ENCODE data around the gene CAPN2. TPM values are rescaled to one million over a fixed set of nuclear protein-coding genes. Genes with fewer than 3 reads are reported as not detected.
A peak's percentile ranks its signal among the peaks of the same experiment; 100 is the strongest.

Gene CAPN2
- total RNA-seq, 2 experiments from 2014 or later, result 31.1 to 33.1 TPM

DNA sequence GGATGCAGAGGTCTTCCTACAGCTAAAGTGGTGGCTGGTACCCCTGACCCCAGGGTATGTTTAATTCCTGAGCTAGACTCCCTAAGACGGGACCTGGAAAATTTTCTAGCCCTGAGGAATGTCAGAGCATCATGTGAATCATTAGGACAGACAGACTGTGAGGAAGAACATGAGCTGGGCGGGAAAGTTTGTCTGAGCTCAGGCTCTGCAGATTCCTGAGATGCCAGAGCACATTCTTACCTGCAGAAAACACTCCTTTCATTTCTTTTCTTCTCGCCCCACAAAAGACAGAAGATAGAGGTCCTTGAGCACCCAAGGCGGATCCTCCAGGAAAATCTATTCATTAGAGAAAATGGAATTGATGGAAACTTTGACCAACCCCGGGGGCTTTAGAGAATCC lies 6.5 kb downstream of the CAPN2 start:
- ATAC-seq (no peak), DNase-seq (no peak)
- H3K36me3 Mint-ChIP-seq (ENCODE audit: low read depth), result peaks cover 32% of the 10 kb centered on the region
- peaks cover 70% of the 10 kb centered on the region for H3K4me1 Mint-ChIP-seq
- POLR2A ChIA-PET, result no interaction called here
- CTCF ChIA-PET, result interaction anchor here (0.6 to 1.6 kb wide), 5 partner anchors 18 to 968 kb away, joined by 3 to 6 read pairs (median 4); no protein-coding TSS in a partner anchor
- H3K4me3 Mint-ChIP-seq, result no peak overlapping the region
- peak overlapping the region; percentile 13 for H3K27ac Mint-ChIP-seq
- H3K9me3 Mint-ChIP-seq (ENCODE audit: low read depth), result no peaks in the 10 kb centered on the region
- intact Hi-C loops (cut with DNase I, micrococcal nuclease), result loop anchor here in 1 of 2 experiments (10.0 kb wide), 1 partner anchor 716 kb away; the partner anchor contains the start of gene WDR26
- H3K27me3 Mint-ChIP-seq, result no peaks in the 10 kb centered on the region

DNA sequence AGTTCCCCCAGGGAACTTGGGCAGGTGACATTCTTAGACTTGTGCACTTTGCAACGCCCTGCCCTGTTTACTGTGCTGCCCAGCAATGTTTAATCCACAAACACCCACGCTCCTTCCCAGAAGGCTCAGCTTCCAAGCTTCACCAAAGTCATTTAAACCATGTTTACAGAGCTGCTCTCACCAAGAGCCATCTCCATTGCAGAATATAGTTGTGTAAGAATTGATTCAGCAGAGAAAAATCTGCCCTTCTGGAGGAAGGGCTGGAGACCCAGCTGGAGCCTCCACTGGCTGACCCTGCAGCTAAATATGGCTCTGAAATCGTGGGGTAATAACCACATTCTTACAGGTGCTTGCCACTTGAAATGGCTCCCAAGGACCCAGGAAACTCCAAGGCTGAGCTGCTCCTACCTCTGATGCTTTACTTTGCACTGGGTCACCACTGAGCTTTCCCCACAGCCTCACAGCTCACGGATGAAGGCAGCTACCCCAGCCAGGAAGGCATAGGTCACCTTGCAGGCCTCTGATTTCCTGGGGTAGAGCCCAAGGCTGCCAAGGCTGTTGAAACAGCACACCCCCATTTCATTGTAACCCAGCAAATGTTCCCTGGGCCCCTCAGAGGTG lies 8.7 kb downstream of the CAPN2 start:
- H3K27me3 Mint-ChIP-seq, result no peaks in the 10 kb centered on the region
- peaks cover 65% of the 10 kb centered on the region for H3K4me1 Mint-ChIP-seq
- CTCF ChIA-PET, result interaction anchor here (0.6 to 1.6 kb wide), 3 partner anchors 9 to 28 kb away, joined by 3 to 5 read pairs (median 4); partner anchors contain the start of gene CAPN2
- H3K4me3 Mint-ChIP-seq, result no peak overlapping the region
- intact Hi-C loops (cut with DNase I, micrococcal nuclease), result no loop called here
- no peaks in the 10 kb centered on the region for H3K9me3 Mint-ChIP-seq (ENCODE audit: low read depth)
- H3K27ac Mint-ChIP-seq, result no peak overlapping the region
- ATAC-seq (no peak), DNase-seq (no peak)
- H3K36me3 Mint-ChIP-seq (ENCODE audit: low read depth), result peaks cover 41% of the 10 kb centered on the region
- POLR2A ChIA-PET, result no interaction called here

DNA sequence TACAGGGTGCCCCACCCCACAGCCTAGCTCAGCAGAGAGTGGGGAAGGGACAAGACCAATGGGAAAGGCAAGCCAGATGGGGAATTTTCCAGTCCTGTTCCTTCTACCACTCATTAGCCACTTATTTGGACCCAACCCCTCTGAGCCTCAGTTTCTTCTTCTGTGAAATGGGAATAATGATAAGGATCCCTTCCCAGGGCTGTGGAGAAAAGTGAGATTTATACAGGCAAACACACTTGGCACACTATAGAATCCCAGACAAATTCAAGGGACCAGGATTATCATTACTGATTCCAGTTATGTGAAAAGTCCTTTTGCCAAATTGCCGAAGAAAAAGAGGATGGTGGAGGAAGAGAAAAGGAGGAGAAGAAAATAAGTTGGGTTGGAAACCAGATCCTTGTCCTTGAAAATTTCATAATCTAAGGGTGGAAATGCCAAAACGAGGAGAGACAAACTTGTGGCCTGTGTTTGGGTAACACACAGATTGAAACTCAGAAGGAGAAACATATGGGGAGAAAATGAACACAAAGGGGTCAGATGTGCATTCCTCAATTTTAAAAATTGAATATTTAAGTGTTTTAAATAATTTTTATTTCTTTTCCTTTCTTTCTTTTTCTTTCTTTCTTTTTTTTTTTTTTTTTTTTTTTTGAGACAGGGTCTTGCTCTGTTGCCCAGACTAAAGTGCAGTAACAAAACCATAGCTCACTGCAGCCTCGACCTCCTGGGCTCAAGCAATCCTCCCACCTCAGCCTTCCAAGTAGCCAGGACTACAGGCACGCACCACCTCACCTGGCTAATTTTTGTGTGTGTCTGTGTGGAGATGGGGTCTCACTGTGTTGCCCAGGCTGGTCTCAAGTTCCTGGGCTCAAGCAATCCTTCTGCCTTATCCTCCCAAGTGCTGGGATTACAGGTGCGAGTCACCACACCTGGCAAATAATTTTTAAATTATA lies 9.6 kb downstream of the CAPN2 start:
- peaks cover 65% of the 10 kb centered on the region for H3K4me1 Mint-ChIP-seq
- ChIA-PET CTCF (interaction anchor here (1.6 kb wide), 1 partner anchor 27 kb away, joined by 5 read pairs; no protein-coding TSS in a partner anchor), POLR2A (no interaction called here)
- no peaks in the 10 kb centered on the region for H3K27me3 Mint-ChIP-seq
- peak overlapping the region; percentile 43 for H3K27ac Mint-ChIP-seq
- ATAC-seq (no peak), DNase-seq (no peak)
- H3K4me3 Mint-ChIP-seq, result no peak overlapping the region
- intact Hi-C loops (cut with DNase I, micrococcal nuclease), result no loop called here
- H3K36me3 Mint-ChIP-seq (ENCODE audit: low read depth), result peaks cover 41% of the 10 kb centered on the region
- no peaks in the 10 kb centered on the region for H3K9me3 Mint-ChIP-seq (ENCODE audit: low read depth)

DNA sequence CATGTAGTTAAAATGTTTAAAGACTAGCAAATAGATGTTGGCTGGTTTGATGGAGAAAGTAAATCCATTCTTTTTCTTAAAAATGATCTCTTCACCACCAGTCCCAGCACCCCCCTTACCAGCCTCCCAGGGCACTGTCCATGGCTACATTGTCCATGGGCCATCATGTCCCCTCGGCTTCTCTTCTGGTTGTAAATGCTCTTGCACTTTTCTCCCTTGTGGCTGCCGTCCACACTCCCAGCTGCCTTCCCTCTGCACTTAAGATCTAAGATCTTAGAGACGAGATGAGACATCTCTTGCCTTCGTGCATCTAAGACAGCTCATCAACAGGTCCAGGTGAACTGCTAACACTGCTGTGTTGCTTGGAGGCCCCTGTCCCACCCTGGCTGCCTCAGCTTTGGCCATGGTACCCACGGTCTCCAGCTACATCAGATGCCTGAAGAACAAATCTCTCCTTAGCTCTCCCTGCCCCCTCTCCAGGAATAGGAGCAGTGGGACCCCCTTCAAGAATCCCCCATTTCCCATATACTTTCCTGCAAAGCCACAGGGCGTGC lies 11.1 kb downstream of the CAPN2 start:
- CTCF ChIA-PET, result interaction anchor here (0.5 to 1.6 kb wide), 2 partner anchors 13 to 15 kb away, joined by 3 read pairs; no protein-coding TSS in a partner anchor
- H3K27ac Mint-ChIP-seq, result no peak overlapping the region

DNA sequence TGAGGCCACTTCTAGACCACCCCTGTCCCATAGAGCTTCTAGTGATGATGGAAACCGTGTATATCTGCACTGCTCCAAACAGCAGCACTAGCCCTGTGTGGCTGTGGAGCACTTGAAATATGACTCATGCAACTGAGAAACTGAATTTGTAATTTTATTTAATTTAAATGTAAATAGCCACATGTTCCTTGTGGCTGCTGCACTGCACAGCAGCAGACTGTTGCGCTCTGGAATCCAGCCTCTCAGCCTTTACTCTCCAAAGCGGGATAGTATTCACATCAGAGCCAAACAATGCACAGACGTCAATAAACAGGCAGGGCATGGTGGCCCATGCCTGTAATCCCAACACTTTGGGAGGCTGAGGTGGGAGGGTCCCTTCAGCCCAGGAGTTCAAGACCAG lies 12.0 kb downstream of the CAPN2 start:
- Mint-ChIP-seq H3K4me3 (no peak overlapping the region), H3K9me3 (ENCODE audit: low read depth) (no peaks in the 10 kb centered on the region), H3K4me1 (peaks cover 63% of the 10 kb centered on the region), H3K27ac (no peak overlapping the region), H3K36me3 (ENCODE audit: low read depth) (peaks cover 30% of the 10 kb centered on the region), H3K27me3 (no peaks in the 10 kb centered on the region)
- DNase-seq (no peak), ATAC-seq (no peak)
- intact Hi-C loops (cut with DNase I, micrococcal nuclease), result no loop called here
- CTCF ChIA-PET, result interaction anchor here (1.3 to 1.6 kb wide), 2 partner anchors 14 to 26 kb away, joined by 3 read pairs; no protein-coding TSS in a partner anchor
- POLR2A ChIA-PET, result no interaction called here

More for the DNA sequence above, 11.1 kb downstream of the CAPN2 start:
- Mint-ChIP-seq H3K4me1 (peaks cover 64% of the 10 kb centered on the region), H3K4me3 (no peak overlapping the region), H3K27me3 (no peaks in the 10 kb centered on the region), H3K36me3 (ENCODE audit: low read depth) (peaks cover 34% of the 10 kb centered on the region), H3K9me3 (ENCODE audit: low read depth) (no peaks in the 10 kb centered on the region)
- POLR2A ChIA-PET, result no interaction called here
- no peak for DNase-seq
- intact Hi-C loops (cut with DNase I, micrococcal nuclease), result no loop called here
- no peak for ATAC-seq

DNA sequence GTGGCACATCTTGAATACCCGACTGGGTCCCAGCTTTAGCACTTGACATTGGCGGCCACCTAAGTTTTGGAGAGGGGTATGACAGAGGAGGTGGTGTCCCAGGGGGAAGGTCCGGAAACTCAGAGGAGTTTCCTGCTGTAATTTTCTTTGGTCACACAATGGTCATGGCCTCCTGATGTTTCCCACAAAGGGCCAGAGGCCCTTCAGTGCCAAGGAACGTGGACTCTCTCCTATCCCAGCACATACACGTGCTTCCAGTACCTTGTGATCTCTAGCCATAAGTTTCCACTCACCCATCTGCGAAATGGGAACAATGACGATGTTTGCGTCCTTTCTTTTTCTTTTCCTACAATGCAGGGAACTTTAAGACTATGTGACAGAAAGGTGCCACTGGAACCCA lies 13.2 kb downstream of the CAPN2 start:
- Mint-ChIP-seq H3K4me3 (no peak overlapping the region), H3K4me1 (peaks cover 61% of the 10 kb centered on the region), H3K36me3 (ENCODE audit: low read depth) (peaks cover 22% of the 10 kb centered on the region), H3K27ac (peak overlapping the region; percentile 32), H3K27me3 (no peaks in the 10 kb centered on the region), H3K9me3 (ENCODE audit: low read depth) (no peaks in the 10 kb centered on the region)
- CTCF ChIA-PET, result interaction anchor here (1.3 kb wide), 1 partner anchor 27 kb away, joined by 3 read pairs; no protein-coding TSS in a partner anchor
- ATAC-seq (no peak), DNase-seq (no peak)
- POLR2A ChIA-PET, result interaction anchor here (0.6 kb wide), 2 partner anchors 46 to 1716 kb away, joined by 5 to 11 read pairs; no protein-coding TSS in a partner anchor
- intact Hi-C loops (cut with DNase I, micrococcal nuclease), result loop anchor here in 1 of 2 experiments (5.0 kb wide), 1 partner anchor 387 kb away; the partner anchor contains the start of gene FBXO28

DNA sequence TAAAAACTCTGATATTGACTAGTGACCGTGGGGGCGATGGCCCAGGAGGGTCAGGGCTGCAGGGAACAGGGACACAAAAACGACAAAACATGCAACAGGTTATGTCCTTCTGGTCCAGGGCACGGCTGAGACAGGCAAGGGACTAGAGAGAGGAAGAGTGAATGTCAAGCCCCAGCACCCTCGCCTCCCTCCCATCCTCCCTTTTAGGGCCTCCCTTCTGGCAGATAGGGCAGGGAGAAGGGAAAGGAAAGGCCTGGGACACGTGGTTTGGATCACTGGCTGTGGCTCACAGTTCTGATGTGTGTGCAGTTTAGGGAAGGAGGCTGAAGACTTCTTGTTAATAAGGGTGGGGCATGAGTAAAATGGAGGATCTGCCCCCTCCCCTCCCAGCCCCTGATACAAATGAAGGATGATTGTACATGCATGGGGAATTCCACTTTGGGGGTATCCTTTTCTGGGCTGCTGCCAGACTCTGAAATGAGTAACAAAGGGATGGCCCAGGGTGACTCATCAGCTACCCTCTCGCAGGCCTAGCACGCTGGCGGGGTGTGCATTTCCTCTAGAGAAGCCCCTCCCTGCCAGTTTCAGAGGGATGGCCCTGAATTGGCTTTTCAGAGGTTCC lies 14.2 kb downstream of the CAPN2 start:
- no peaks in the 10 kb centered on the region for H3K9me3 Mint-ChIP-seq (ENCODE audit: low read depth)
- POLR2A ChIA-PET, result no interaction called here
- DNase-seq (peak; percentile 94), ATAC-seq (peak; percentile 98)
- intact Hi-C loops (cut with DNase I, micrococcal nuclease), result loop anchor here (1.0 to 5.0 kb wide), 11 partner anchors 10 to 386 kb away; partner anchors contain the start of genes CAPN2 (in 1 of the 2) and FBXO28 (in 1 of the 2)
- H3K27ac Mint-ChIP-seq, result peak overlapping the region; percentile 87
- H3K36me3 Mint-ChIP-seq (ENCODE audit: low read depth), result peaks cover 17% of the 10 kb centered on the region
- CTCF ChIA-PET, result interaction anchor here (0.6 to 5.9 kb wide), 5 partner anchors 13 to 598 kb away, joined by 3 to 39 read pairs (median 3); no protein-coding TSS in a partner anchor
- peak overlapping the region; percentile 44 for H3K4me3 Mint-ChIP-seq
- no peaks in the 10 kb centered on the region for H3K27me3 Mint-ChIP-seq
- peaks cover 63% of the 10 kb centered on the region for H3K4me1 Mint-ChIP-seq

DNA sequence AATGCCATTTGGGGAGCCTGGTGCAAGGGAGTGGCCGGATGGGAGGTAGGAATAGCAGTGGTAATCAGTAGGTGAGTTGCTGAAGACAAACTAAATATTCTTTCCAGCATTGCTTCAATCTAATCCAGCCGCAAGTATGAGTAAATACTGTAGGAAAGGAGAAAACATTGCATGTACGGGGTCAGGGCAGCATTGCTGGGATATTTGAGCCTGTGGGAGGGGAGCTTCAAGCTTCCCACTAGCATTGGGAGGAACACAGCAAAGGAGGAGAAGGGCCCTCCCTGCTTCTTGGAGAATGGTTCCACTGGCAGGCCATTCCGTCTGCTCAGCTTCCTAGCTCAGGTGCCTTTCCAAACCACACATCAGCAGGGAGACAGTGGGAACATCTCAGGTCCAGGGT lies 15.2 kb downstream of the CAPN2 start:
- H3K27me3 Mint-ChIP-seq, result no peaks in the 10 kb centered on the region
- ATAC-seq, result no peak
- H3K27ac Mint-ChIP-seq, result no peak overlapping the region
- POLR2A ChIA-PET, result no interaction called here
- intact Hi-C loops (cut with DNase I, micrococcal nuclease), result loop anchor here (2.0 to 5.0 kb wide), 5 partner anchors 21 to 385 kb away; partner anchors contain the start of gene FBXO28 (in 1 of the 2)
- H3K4me3 Mint-ChIP-seq, result no peak overlapping the region
- peaks cover 12% of the 10 kb centered on the region for H3K36me3 Mint-ChIP-seq (ENCODE audit: low read depth)
- H3K4me1 Mint-ChIP-seq, result peaks cover 59% of the 10 kb centered on the region
- H3K9me3 Mint-ChIP-seq (ENCODE audit: low read depth), result no peaks in the 10 kb centered on the region
- CTCF ChIA-PET, result interaction anchor here (0.6 to 5.9 kb wide), 7 partner anchors 10 to 39 kb away, joined by 3 to 39 read pairs (median 4); no protein-coding TSS in a partner anchor
- DNase-seq, result no peak

DNA sequence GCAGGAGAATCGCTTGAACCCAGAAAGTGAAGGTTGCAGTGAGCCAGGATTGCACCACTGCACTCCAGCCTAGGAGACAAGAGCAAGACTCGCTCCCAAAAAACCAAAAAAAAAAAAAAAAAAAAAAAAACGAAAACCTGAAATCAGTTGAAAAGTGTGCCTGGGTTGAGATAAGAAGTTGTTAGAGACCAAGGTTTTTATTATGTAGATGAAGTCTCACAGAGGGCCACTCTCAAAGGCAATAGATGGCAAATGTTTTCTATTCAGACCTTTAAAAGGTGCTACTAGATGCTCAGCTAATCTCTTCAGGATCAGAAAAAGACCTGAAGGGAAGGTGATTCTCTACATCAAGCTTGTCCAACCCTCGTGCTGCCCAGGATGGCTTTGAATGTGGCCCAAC lies 17.6 kb downstream of the CAPN2 start:
- H3K27me3 Mint-ChIP-seq, result no peaks in the 10 kb centered on the region
- H3K36me3 Mint-ChIP-seq (ENCODE audit: low read depth), result peaks cover 8% of the 10 kb centered on the region
- H3K9me3 Mint-ChIP-seq (ENCODE audit: low read depth), result no peaks in the 10 kb centered on the region
- POLR2A ChIA-PET, result interaction anchor here (0.6 kb wide), 1 partner anchor 314 kb away, joined by 6 read pairs; no protein-coding TSS in a partner anchor
- H3K4me3 Mint-ChIP-seq, result no peak overlapping the region
- peaks cover 46% of the 10 kb centered on the region for H3K4me1 Mint-ChIP-seq
- intact Hi-C loops (cut with DNase I, micrococcal nuclease), result loop anchor here in 1 of 2 experiments (5.0 kb wide), 1 partner anchor 382 kb away; the partner anchor contains the start of gene FBXO28
- no peak for DNase-seq
- H3K27ac Mint-ChIP-seq, result no peak overlapping the region
- CTCF ChIA-PET, result interaction anchor here (1.1 to 5.9 kb wide), 2 partner anchors 20 to 31 kb away, joined by 3 to 39 read pairs; no protein-coding TSS in a partner anchor
- no peak for ATAC-seq

DNA sequence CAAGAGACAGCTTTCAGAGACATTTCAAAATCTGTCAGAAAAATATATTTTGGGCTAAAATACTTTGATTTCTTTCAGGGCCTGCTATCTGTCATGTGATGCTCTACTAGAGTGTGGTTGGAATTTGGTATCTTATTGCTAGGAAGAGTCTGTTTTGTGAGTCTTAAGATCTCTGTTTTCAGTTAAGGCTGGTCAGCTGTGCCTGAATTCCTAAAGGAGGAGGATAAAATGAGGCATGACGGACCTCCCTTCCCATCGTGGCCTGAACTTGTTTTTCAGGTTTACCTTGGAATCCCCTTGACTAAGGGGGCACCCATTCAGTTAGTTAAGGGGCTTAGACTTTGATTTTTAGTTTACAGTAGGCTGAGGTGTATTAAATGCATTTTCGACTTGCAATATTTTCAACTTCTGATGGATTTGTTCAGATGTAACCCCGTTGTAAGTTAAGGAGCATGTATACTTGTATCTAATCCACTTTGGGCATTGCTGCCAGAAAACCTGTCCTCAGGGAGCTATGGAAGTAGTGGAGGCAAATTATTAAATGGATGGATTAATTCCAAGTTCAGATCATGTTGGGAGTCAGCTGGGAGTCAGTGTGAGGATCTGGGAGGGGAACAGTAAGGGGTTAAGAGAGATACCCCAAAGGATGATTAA lies 18.3 kb downstream of the CAPN2 start:
- Mint-ChIP-seq H3K27me3 (no peaks in the 10 kb centered on the region), H3K9me3 (ENCODE audit: low read depth) (no peaks in the 10 kb centered on the region), H3K4me3 (no peak overlapping the region), H3K36me3 (ENCODE audit: low read depth) (peaks cover 4% of the 10 kb centered on the region), H3K27ac (peak overlapping the region; percentile 24), H3K4me1 (peaks cover 39% of the 10 kb centered on the region)
- ChIA-PET POLR2A (interaction anchor here (0.6 kb wide), 1 partner anchor 315 kb away, joined by 6 read pairs; no protein-coding TSS in a partner anchor), CTCF (interaction anchor here (1.1 to 5.9 kb wide), 2 partner anchors 19 to 31 kb away, joined by 3 to 39 read pairs; no protein-coding TSS in a partner anchor)
- ATAC-seq (no peak), DNase-seq (no peak)
- intact Hi-C loops (cut with DNase I, micrococcal nuclease), result no loop called here

Measured in activated CD4-positive, alpha-beta T cell treated with anti-CD3 and anti-CD28 coated beads for 36 hours (primary cell).